ENCODE measurements around the gene ZBTB17. TPM values are rescaled to one million over a fixed set of nuclear protein-coding genes. Genes with fewer than 3 reads are reported as not detected.

Gene ZBTB17
- total RNA-seq, result 15.8 and 20.8 TPM in 2 replicates

GRCh38 chr1:15975805-15976680, at the start of gene ZBTB17:
TSS of gene ZBTB17 (minus strand) at chr1:15976101. CDS start at chr1:15948495, 27,606 bp downstream.

GRCh38 chr1:16021681-16022080, 45.8 kb upstream of the ZBTB17 start, which contains the start of gene CLCNKA:
TSS of gene CLCNKA (plus strand) at chr1:16022036. CDS start at chr1:16022620, 584 bp downstream.

GRCh38 chr1:16017461-16018303, 41.8 kb upstream of the ZBTB17 start, which contains the start of gene HSPB7:
TSS of gene HSPB7 (minus strand) at chr1:16018043. CDS start at chr1:16017963, 80 bp downstream.

Other genes with a start within 250 kb of the ZBTB17 start
- gene SLC25A34, start 239.8 kb downstream of the ZBTB17 start, total RNA-seq, result not detected in 2 replicates
- gene TMEM82, start 233.6 kb downstream of the ZBTB17 start, total RNA-seq, result not detected in 2 replicates
- gene FBLIM1, start 217.3 kb downstream of the ZBTB17 start, total RNA-seq, result 80.5 and 94.0 TPM in 2 replicates
- gene UQCRHL, start 168.5 kb downstream of the ZBTB17 start, total RNA-seq, result 1.2 and 2.8 TPM in 2 replicates
- gene SPEN, start 128.4 kb downstream of the ZBTB17 start, total RNA-seq, result 2.9 and 9.2 TPM in 2 replicates
- gene SRARP, start 28.1 kb upstream of the ZBTB17 start, total RNA-seq, result not detected in 2 replicates
- 0.35 and 0.58 TPM in 2 replicates for gene HSPB7, start 41.9 kb upstream of the ZBTB17 start, total RNA-seq
- not detected in 2 replicates for gene CLCNKA, start 45.9 kb upstream of the ZBTB17 start, total RNA-seq
- gene CLCNKB, start 67.7 kb upstream of the ZBTB17 start, total RNA-seq, result 1.6 TPM in 1 of 2 replicates, not detected in the other
- gene FAM131C, start 97.5 kb upstream of the ZBTB17 start, total RNA-seq, result not detected in 2 replicates
- gene EPHA2, start 180.0 kb upstream of the ZBTB17 start, total RNA-seq, result 62.7 and 69.8 TPM in 2 replicates
- 7.8 and 14.7 TPM in 2 replicates for gene ARHGEF19, start 236.6 kb upstream of the ZBTB17 start, total RNA-seq